Glutamatergic neuron (in vitro differentiated cells): ENCODE data around the gene IL2RA. TPM values are rescaled to one million over a fixed set of nuclear protein-coding genes. Genes with fewer than 3 reads are reported as not detected.
A peak's percentile ranks its signal among the peaks of the same experiment; 100 is the strongest.

Source experiments
- DNase-seq: peaks from one replicate; pipeline ENCODE4 v3.0.0; 2022
- H3K27ac Mint-ChIP-seq: one replicate; pipeline ENCODE4 v1.8.0; 2020; ENCODE audit warnings: mild to moderate bottlenecking, mixed read lengths, inconsistent platforms; ENCODE audit not compliant: unreplicated experiment
- H3K27me3 Mint-ChIP-seq: one replicate; pipeline ENCODE4 v1.8.0; 2020; ENCODE audit warnings: mild to moderate bottlenecking, moderate library complexity, mixed read lengths, inconsistent platforms; ENCODE audit not compliant: unreplicated experiment
- H3K36me3 Mint-ChIP-seq: one replicate; pipeline ENCODE4 v1.8.0; 2020; ENCODE audit warnings: mild to moderate bottlenecking, mixed read lengths, inconsistent platforms; ENCODE audit not compliant: unreplicated experiment
- H3K4me1 Mint-ChIP-seq: one replicate; pipeline ENCODE4 v1.8.0; 2020; ENCODE audit warnings: mild to moderate bottlenecking, low read depth, mixed read lengths, inconsistent platforms; ENCODE audit not compliant: unreplicated experiment
- H3K4me3 Mint-ChIP-seq: one replicate; pipeline ENCODE4 v1.8.0; 2020; ENCODE audit warnings: mild to moderate bottlenecking, mixed read lengths, inconsistent platforms; ENCODE audit not compliant: unreplicated experiment
- H3K9me3 Mint-ChIP-seq: one replicate; pipeline ENCODE4 v1.8.0; 2020; ENCODE audit warnings: mild to moderate bottlenecking, moderate library complexity, mixed read lengths, inconsistent platforms; ENCODE audit not compliant: unreplicated experiment
- CTCF ChIP-seq: fragments of 200-600 bp; sonication (generic); IDR thresholded peaks from one replicate; pipeline ENCODE4 v1.5.0; 2021; ENCODE audit not compliant: partially characterized antibody, unreplicated experiment
- total RNA-seq: library from RNA; stranded (reverse); fragmentation: NEBNext Ultra II Directional; extraction: Animal tissue kit (Norgen Biotek cat#: 25700); gene quantifications from one replicate; pipeline ENCODE4 v1.2.1, GENCODE V29; 2021; ENCODE audit not compliant: unreplicated experiment

Gene IL2RA
- total RNA-seq, 1 donor from 2014 or later: not detected

DNA sequence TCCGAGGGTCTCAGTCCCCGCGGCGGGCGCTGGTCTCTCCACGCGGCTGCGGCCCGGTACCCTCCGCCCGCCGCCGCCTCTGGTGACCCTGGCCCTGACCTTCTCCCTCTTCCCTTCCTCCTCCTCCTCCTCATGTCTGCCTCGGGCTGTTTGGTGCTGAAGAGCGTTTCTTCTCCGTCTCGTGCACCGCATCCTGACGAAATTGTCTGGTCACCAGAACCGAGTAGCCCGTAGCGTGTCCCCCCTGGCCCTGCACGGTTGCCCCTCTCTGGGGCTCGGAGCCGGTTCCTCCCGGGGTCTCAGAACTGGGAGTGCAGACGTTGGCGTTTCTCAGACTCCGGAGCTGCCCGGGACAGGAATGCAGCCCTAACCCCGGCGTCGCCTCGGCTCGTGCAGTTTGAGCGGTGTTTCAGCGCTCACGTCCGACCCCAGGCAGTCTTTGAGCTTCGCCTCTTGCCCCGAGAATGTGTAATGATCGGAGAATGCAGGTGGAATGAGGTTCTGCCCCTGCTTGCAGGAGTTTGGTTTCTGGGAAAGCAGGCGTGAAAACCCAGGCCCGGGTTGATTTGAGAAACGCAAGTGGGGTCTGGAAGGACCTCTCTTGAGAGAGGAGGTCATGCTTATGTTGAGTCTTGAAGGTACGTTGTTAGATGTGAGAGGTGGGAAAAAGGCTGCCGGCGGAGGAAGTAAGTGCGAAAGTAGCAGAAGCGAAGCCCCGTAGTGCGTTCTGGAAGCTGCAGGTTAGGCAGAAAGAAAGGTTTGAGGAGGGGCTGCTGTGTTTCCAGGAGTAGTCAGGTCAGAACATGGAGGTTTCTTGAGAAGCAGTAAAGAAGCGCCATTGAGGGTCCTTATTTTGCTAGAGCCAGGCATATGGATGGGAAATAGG lies 27.4 kb upstream of the IL2RA start:
- Mint-ChIP-seq H3K4me1 (peaks cover 40% of the 10 kb centered on the region), H3K4me3 (peak overlapping the region; percentile 91), H3K9me3 (peaks cover 13% of the 10 kb centered on the region), H3K27me3 (peaks cover 15% of the 10 kb centered on the region), H3K36me3 (peaks cover 4% of the 10 kb centered on the region), H3K27ac (peak overlapping the region; percentile 91)
- no peak for TF ChIP-seq CTCF
- peak; percentile 47 for DNase-seq

DNA sequence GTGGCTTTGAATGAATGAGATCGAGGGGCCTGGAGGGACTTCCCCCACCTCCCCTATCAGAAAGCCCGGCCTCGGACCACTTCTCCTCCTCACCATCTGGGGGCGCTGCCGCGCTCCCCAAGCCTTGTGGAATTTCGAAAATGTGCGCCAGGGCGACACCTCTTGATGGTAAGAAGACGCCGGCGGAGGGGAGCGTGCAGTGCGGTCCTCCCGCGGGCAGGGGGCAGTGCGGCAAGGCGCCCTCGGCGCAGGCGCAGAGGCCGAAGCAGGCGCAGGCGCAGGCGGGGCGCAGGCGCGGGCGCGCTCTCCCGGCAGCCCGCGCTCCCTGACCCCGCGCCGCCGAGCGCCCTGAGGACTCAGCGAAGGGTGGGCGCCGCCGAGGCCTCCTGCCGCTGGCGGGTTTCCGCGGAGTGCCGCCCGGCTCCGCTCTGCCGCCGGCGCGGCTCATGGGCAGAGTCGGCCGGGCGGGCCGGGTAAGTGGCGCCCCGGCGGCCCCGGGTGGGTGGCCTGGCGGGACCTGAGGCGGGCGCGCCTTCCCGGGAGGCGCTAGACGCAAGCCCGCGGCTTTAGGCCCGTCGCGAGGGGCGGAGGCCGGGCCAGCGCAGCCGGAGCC lies 26.7 kb upstream of the IL2RA start, which contains the start of gene RBM17:
RBM17 (plus strand) TSS at position 314 of the 613 bp plus-strand sequence. CDS start 8,032 bp downstream, outside the sequence.
- peak; percentile 99 for TF ChIP-seq CTCF
- Mint-ChIP-seq H3K4me1 (peaks cover 36% of the 10 kb centered on the region), H3K4me3 (peak within 1 kb of the TSS; percentile 91), H3K27ac (peak within 1 kb of the TSS; percentile 91), H3K36me3 (peaks cover 4% of the 10 kb centered on the region), H3K27me3 (peaks cover 15% of the 10 kb centered on the region), H3K9me3 (peaks cover 13% of the 10 kb centered on the region)
- DNase-seq: peak; percentile 90

DNA sequence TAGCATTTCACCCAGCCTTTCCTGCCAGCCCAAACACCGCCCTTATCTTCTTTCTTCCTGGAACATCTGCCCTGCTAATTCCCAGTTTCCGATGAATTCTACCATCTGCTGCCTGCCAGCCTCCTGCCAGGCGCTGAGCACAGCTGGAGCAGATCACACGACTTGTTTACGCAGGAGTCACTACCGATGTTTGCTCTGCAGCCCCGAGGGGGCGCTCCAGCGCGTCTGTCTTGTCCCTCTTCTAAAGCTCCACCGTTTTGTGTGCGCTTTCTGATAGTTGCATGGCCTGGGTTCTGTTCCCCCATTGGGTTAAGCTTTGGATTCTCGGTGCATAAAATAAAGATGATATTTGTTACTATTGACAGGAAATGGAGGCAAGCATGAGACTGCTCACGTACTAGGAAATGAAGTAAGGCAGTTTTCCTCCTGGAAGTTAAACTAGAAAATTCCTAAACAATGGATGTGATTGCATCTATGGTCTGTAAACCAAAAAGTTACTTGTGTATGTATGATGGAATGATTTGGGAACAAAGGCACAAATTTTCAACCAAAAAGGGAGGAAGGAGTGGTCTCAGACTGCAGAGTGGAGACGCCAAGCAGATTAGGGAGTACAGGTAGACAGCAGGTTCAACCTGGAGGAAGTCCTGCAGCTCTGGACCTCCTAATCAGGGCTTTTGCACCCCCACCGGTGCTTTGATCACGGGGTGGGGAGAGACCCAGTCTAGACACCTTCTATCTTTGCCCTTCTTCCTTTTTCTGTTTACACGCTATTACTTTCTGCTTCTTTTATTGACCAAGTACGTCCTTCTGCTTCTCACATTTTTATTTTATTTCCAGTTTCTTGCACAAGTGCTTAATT lies 24.4 kb upstream of the IL2RA start:
- Mint-ChIP-seq H3K27me3 (peaks cover 15% of the 10 kb centered on the region), H3K4me1 (peaks cover 30% of the 10 kb centered on the region), H3K9me3 (peaks cover 13% of the 10 kb centered on the region), H3K36me3 (peaks cover 9% of the 10 kb centered on the region), H3K4me3 (peak overlapping the region; percentile 77), H3K27ac (peak overlapping the region; percentile 96)
- peak; percentile 67 for TF ChIP-seq CTCF
- DNase-seq: peak; percentile 93

- Mint-ChIP-seq H3K27me3 (peaks cover 11% of the 10 kb centered on the region), H3K9me3 (peaks cover 11% of the 10 kb centered on the region), H3K27ac (peak overlapping the region; percentile 26), H3K4me3 (peak overlapping the region; percentile 34), H3K4me1 (peaks cover 24% of the 10 kb centered on the region), H3K36me3 (peaks cover 10% of the 10 kb centered on the region)
- no peak for DNase-seq
- TF ChIP-seq CTCF: no peak
Observed at GRCh38 chr10:6083523-6084475, 21.6 kb upstream of the IL2RA start.
